Endodermal cell (in vitro differentiated cells): ENCODE results near the gene GPN1. TPM values are rescaled to one million over a fixed set of nuclear protein-coding genes. Genes with fewer than 3 reads are reported as not detected.
A peak's percentile ranks its signal among the peaks of the same experiment; 100 is the strongest.

Experiments
- DNase-seq: peaks from one replicate; pipeline ENCODE4 v3.0.0-alpha.2; 2017
- H3K27ac ChIP-seq: 2 replicates; pipeline ENCODE4 v1.5.1; 2013; ENCODE audit warnings: mild to moderate bottlenecking, low read depth, low read length, moderate library complexity
- H3K27me3 ChIP-seq: 2 replicates; pipeline ENCODE4 v1.6.1; 2013; ENCODE audit warnings: mild to moderate bottlenecking, low read length, moderate library complexity; ENCODE audit not compliant: insufficient read depth, control insufficient read depth, poor library complexity, severe bottlenecking
- H3K36me3 ChIP-seq: 2 replicates; pipeline ENCODE4 v1.7.0; 2013; ENCODE audit warnings: mild to moderate bottlenecking, low read length, moderate library complexity; ENCODE audit not compliant: control insufficient read depth, insufficient read depth
- H3K4me1 ChIP-seq: one replicate; pipeline ENCODE4 v1.7.0; 2013; ENCODE audit warnings: low read length; ENCODE audit not compliant: control insufficient read depth, insufficient read depth
- H3K4me3 ChIP-seq: 2 replicates; pipeline ENCODE4 v1.5.1; 2013; ENCODE audit warnings: mild to moderate bottlenecking, low read length, moderate library complexity
- H3K9ac ChIP-seq: 2 replicates; pipeline ENCODE4 v1.6.1; 2013; ENCODE audit warnings: mild to moderate bottlenecking, low read length, moderate library complexity; ENCODE audit not compliant: poor library complexity, severe bottlenecking; ENCODE audit errors: extremely low read depth
- H3K9me3 ChIP-seq: 2 replicates; pipeline ENCODE4 v1.6.1; 2013; ENCODE audit warnings: mild to moderate bottlenecking, low read length, moderate library complexity; ENCODE audit not compliant: control insufficient read depth
- H3K27ac Mint-ChIP-seq: 2 replicates; pipeline ENCODE4 v1.8.0; 2020; ENCODE audit warnings: mixed read lengths
- H3K27me3 Mint-ChIP-seq: 2 replicates; pipeline ENCODE4 v1.8.0; 2021; ENCODE audit warnings: mild to moderate bottlenecking, mixed read lengths; ENCODE audit not compliant: insufficient read depth
- H3K36me3 Mint-ChIP-seq: 2 replicates; pipeline ENCODE4 v1.8.0; 2020; ENCODE audit warnings: low read depth, mixed read lengths
- H3K4me1 Mint-ChIP-seq: 2 replicates; pipeline ENCODE4 v1.8.0; 2020; ENCODE audit warnings: mixed read lengths
- H3K4me3 Mint-ChIP-seq: 2 replicates; pipeline ENCODE4 v1.8.0; 2020; ENCODE audit warnings: mild to moderate bottlenecking, moderate library complexity, mixed read lengths
- H3K9me3 Mint-ChIP-seq: 2 replicates; pipeline ENCODE4 v1.8.0; 2020; ENCODE audit warnings: mild to moderate bottlenecking, mixed read lengths
- CTCF ChIP-seq: fragments of 200-600 bp; sonication (generic); conservative IDR thresholded peaks from 2 replicates; pipeline ENCODE4 v1.5.0; 2021; ENCODE audit warnings: antibody characterized with exemption, mild to moderate bottlenecking
- WGBS, 2 experiments: methylation state at CpG; one replicate each; pipeline versions ENCODE4 v1.1.5 to v1.1.7; 2013; ENCODE audit warnings: missing lambda C conversion rate in 2 of 2, mixed read lengths in 1 of 2; ENCODE audit not compliant: insufficient coverage in 1 of 2, insufficient read length in 1 of 2; 5-methylcytosine and 5-hydroxymethylcytosine counted together
- total RNA-seq, 2 donors: library from RNA; stranded (reverse); fragmentation: NEBNext Ultra II Directional in 1 of 2; extraction: Animal tissue kit (Norgen Biotek cat#: 25700) in 1 of 2; gene quantifications; 2 replicates in 1 of 2; 3 replicates in 1 of 2; pipeline ENCODE4 v1.2.1, GENCODE V29; 2021

GPN1 gene
- total RNA-seq, 2 donors from 2014 or later = 49.6 to 51.5 TPM

- peak; percentile 11 for TF ChIP-seq CTCF
- H3K4me1 Mint-ChIP-seq = peaks cover 15% of the 10 kb centered on the region
Observed at GRCh38 chr2:27664154-27664574, 35.3 kb downstream of the GPN1 start.

GRCh38 chr2:27664622-27665363, 35.9 kb downstream of the GPN1 start:
- Histone ChIP-seq H3K27ac (no peak overlapping the region), H3K9ac (peak overlapping the region; percentile 58), H3K36me3 (peaks cover 45% of the 10 kb centered on the region), H3K4me1 (no peaks in the 10 kb centered on the region), H3K9me3 (no peaks in the 10 kb centered on the region), H3K4me3 (peak overlapping the region; percentile 87), H3K27me3 (no peaks in the 10 kb centered on the region)
- 91 to 92% methylated on average over 14 to 16 of the region's 16 CpGs for WGBS, 2 experiments
- H3K27me3 Mint-ChIP-seq = no peaks in the 10 kb centered on the region
- H3K9me3 Mint-ChIP-seq = no peaks in the 10 kb centered on the region
- H3K27ac Mint-ChIP-seq = peak overlapping the region; percentile 100
- H3K36me3 Mint-ChIP-seq = peaks cover 48% of the 10 kb centered on the region
- TF ChIP-seq CTCF = no peak
- H3K4me3 Mint-ChIP-seq = peak overlapping the region; percentile 98
- peaks cover 15% of the 10 kb centered on the region for H3K4me1 Mint-ChIP-seq
- DNase-seq = no peak

More at GRCh38 chr2:27664154-27664574, 35.3 kb downstream of the GPN1 start:
- Mint-ChIP-seq H3K9me3 (no peaks in the 10 kb centered on the region), H3K27ac (peak overlapping the region; percentile 100), H3K27me3 (no peaks in the 10 kb centered on the region), H3K4me3 (peak overlapping the region; percentile 98), H3K36me3 (peaks cover 48% of the 10 kb centered on the region)
- Histone ChIP-seq H3K4me1 (no peaks in the 10 kb centered on the region), H3K9ac (peak overlapping the region; percentile 58), H3K9me3 (no peaks in the 10 kb centered on the region), H3K36me3 (peaks cover 46% of the 10 kb centered on the region), H3K27ac (no peak overlapping the region), H3K4me3 (peak overlapping the region; percentile 87), H3K27me3 (no peaks in the 10 kb centered on the region)
- 6 to 8% methylated on average over 10 to 28 of the region's 28 CpGs for WGBS, 2 experiments
- DNase-seq = no peak

DNA sequence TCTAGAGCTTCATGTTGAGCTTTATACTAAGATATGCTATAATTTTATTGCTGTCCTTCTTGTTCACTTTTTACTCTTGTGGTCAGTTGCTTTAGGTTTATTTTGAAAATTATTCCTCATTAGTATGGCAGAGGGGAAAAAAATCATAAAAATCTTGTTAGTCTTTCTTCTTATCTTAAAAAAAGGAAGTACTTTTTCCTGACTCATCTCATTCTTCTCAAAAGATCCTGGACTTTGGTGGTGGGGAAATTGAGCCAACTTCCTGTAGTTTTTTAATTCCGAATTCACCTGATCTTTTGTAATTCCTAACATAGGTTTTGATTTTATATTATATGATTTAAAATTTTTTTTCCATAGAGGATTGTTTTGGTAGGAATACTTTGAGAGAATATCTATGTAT, 38.6 kb downstream of the GPN1 start:
- peaks cover 11% of the 10 kb centered on the region for H3K4me1 Mint-ChIP-seq
- no peak overlapping the region for H3K4me3 Mint-ChIP-seq
- no peak overlapping the region for H3K9ac ChIP-seq
- DNase-seq = no peak
- H3K36me3 Mint-ChIP-seq = peaks cover 47% of the 10 kb centered on the region
- H3K27ac Mint-ChIP-seq = no peak overlapping the region
- no CpG with 5 or more reads among the region's 1 CpG for WGBS, 2 experiments
- no peak overlapping the region for H3K4me3 ChIP-seq
- H3K9me3 ChIP-seq = no peaks in the 10 kb centered on the region
- H3K27me3 ChIP-seq = no peaks in the 10 kb centered on the region
- H3K36me3 ChIP-seq = peaks cover 34% of the 10 kb centered on the region
- H3K27ac ChIP-seq = no peak overlapping the region
- no peaks in the 10 kb centered on the region for H3K9me3 Mint-ChIP-seq
- no peak for TF ChIP-seq CTCF
- no peaks in the 10 kb centered on the region for H3K27me3 Mint-ChIP-seq
- H3K4me1 ChIP-seq = no peaks in the 10 kb centered on the region
